GM12801 (cell line): Measurements from ENCODE around the gene PTPRN2.

Experiments
- CTCF ChIP-seq: IDR thresholded peaks from one replicate; pipeline ENCODE4 v1.5.1; 2011; ENCODE audit warnings: control low read depth; ENCODE audit not compliant: insufficient read length; ENCODE audit errors: extremely low read depth

PTPRN2 gene

GRCh38 chr7:158407581-158408317 is 179.9 kb downstream of the PTPRN2 start:
- no peak for TF ChIP-seq CTCF

- no peak for TF ChIP-seq CTCF
Measured at GRCh38 chr7:158406801-158407200, 180.8 kb downstream of the PTPRN2 start.

GRCh38 chr7:158406364-158406763 is 181.3 kb downstream of the PTPRN2 start:
- no peak for TF ChIP-seq CTCF

- TF ChIP-seq CTCF = no peak
Measured at GRCh38 chr7:158405324-158405723, 182.3 kb downstream of the PTPRN2 start.

- no peak for TF ChIP-seq CTCF
Measured at GRCh38 chr7:158404031-158404761, 183.4 kb downstream of the PTPRN2 start.

GRCh38 chr7:158403013-158403821 is 184.4 kb downstream of the PTPRN2 start:
- no peak for TF ChIP-seq CTCF

GRCh38 chr7:158402471-158402870 is 185.2 kb downstream of the PTPRN2 start:
- TF ChIP-seq CTCF = no peak
